Stimulated activated CD4-positive, alpha-beta T cell treated with anti-CD3 and anti-CD28 coated beads, Interleukin-4, amount 100 ng/mL, for 24 hours (primary cell): ENCODE results near the gene MTCL1.

Source experiments
- DNase-seq: peaks from one replicate; pipeline ENCODE4 v3.0.0-alpha.2; 2020

MTCL1 gene

GRCh38 chr18:8794934-8795280, 89.6 kb downstream of the MTCL1 start:
- no peak for DNase-seq

GRCh38 chr18:8795586-8796325, 90.4 kb downstream of the MTCL1 start:
- DNase-seq: no peak

- DNase-seq: no peak
These were observed 91.8 kb downstream of the MTCL1 start for GRCh38 chr18:8797206-8797605.

- DNase-seq: no peak
These were observed 93.6 kb downstream of the MTCL1 start for GRCh38 chr18:8799001-8799400.

GRCh38 chr18:8799596-8800441, 94.5 kb downstream of the MTCL1 start:
- DNase-seq: no peak

GRCh38 chr18:8800445-8800844, 95.1 kb downstream of the MTCL1 start:
- no peak for DNase-seq

GRCh38 chr18:8800876-8801262, 95.5 kb downstream of the MTCL1 start:
- DNase-seq: no peak

GRCh38 chr18:8801263-8801901, 96.0 kb downstream of the MTCL1 start:
- DNase-seq: no peak

GRCh38 chr18:8802017-8802672, 96.8 kb downstream of the MTCL1 start:
- no peak for DNase-seq

- no peak for DNase-seq
These were observed 97.9 kb downstream of the MTCL1 start for GRCh38 chr18:8803063-8803795.

- DNase-seq: no peak
These were observed 98.6 kb downstream of the MTCL1 start for GRCh38 chr18:8803957-8804356.

GRCh38 chr18:8805552-8805951, 100.2 kb downstream of the MTCL1 start:
- DNase-seq: no peak

- DNase-seq: no peak
These were observed 100.9 kb downstream of the MTCL1 start for GRCh38 chr18:8806100-8806797.

- DNase-seq: no peak
These were observed 101.6 kb downstream of the MTCL1 start for GRCh38 chr18:8806798-8807487.

GRCh38 chr18:8807488-8807805, 102.1 kb downstream of the MTCL1 start:
- no peak for DNase-seq

GRCh38 chr18:8808001-8808400, 102.6 kb downstream of the MTCL1 start:
- no peak for DNase-seq

- no peak for DNase-seq
These were observed 104.2 kb downstream of the MTCL1 start for GRCh38 chr18:8809514-8809913.

GRCh38 chr18:8810157-8810556, 104.8 kb downstream of the MTCL1 start:
- no peak for DNase-seq

GRCh38 chr18:8811115-8811514, 105.8 kb downstream of the MTCL1 start:
- DNase-seq: no peak

GRCh38 chr18:8812631-8813030, 107.3 kb downstream of the MTCL1 start:
- DNase-seq: no peak

GRCh38 chr18:8813611-8814010, 108.3 kb downstream of the MTCL1 start:
- no peak for DNase-seq

GRCh38 chr18:8814206-8814605, 108.8 kb downstream of the MTCL1 start:
- DNase-seq: no peak
